Liver (tissue), 3 donors: ENCODE measurements around the gene MYO9B.

Experiments
- ATF3 ChIP-seq: IDR thresholded peaks from 2 replicates; pipeline ENCODE4 v1.6.1; 2016; ENCODE audit warnings: antibody characterized with exemption
- CTCF ChIP-seq: fragments of 150-350 bp; IDR thresholded peaks from 2 replicates; pipeline ENCODE4 v1.5.1; 2017; ENCODE audit warnings: improper control_type of control experiment, low read depth, low read length; ENCODE audit not compliant: missing input control
- HNF4G ChIP-seq: IDR thresholded peaks from 2 replicates; pipeline ENCODE4 v1.6.1; 2016; ENCODE audit warnings: antibody characterized with exemption
- NR2F2 ChIP-seq: IDR thresholded peaks from 2 replicates; pipeline ENCODE4 v1.6.1; 2016; ENCODE audit warnings: antibody characterized with exemption
- RAD21 ChIP-seq, 2 donors: IDR thresholded peaks; 2 replicates each; pipeline ENCODE4 v1.6.1; 2016; ENCODE audit warnings: antibody characterized with exemption in 2 of 2, mild to moderate bottlenecking in 2 of 2
- REST ChIP-seq: IDR thresholded peaks from 2 replicates; pipeline ENCODE4 v1.6.1; 2016; ENCODE audit warnings: antibody characterized with exemption, mild to moderate bottlenecking
- SP1 ChIP-seq: IDR thresholded peaks from 2 replicates; pipeline ENCODE4 v1.6.1; 2018; ENCODE audit warnings: antibody characterized with exemption, mild to moderate bottlenecking
- TAF1 ChIP-seq: conservative IDR thresholded peaks from 2 replicates; pipeline ENCODE4 v1.6.1; 2016; ENCODE audit warnings: antibody characterized with exemption, mild to moderate bottlenecking
- donor health status: healthy.
- donor health status: healthy.

- TF ChIP-seq CTCF (no peak), SP1 (no peak), ATF3 (no peak), TAF1 (no peak), NR2F2 (no peak), HNF4G (no peak), REST (no peak), RAD21 (IDR thresholded peaks at IDR 0.05) (no peak)
Observed at GRCh38 chr19:17090583-17090982, 15.0 kb downstream of the MYO9B start.
